Measurements from ENCODE around the gene IRF1. TPM values are rescaled to one million over a fixed set of nuclear protein-coding genes. Genes with fewer than 3 reads are reported as not detected.

Gene IRF1
- total RNA-seq, 4 donors from 2014 or later: 8.3 to 66.7 (median 16.1) TPM

- TF ChIP-seq CTCF (IDR thresholded peaks at IDR 0.05; ENCODE audit: low read depth): no peak
Observed at GRCh38 chr5:132458651-132459030, 31.9 kb downstream of the IRF1 start.

GRCh38 chr5:132458226-132458560 is 32.4 kb downstream of the IRF1 start:
- no peak for TF ChIP-seq CTCF (IDR thresholded peaks at IDR 0.05; ENCODE audit: low read depth)

GRCh38 chr5:132457371-132458225 is 33.0 kb downstream of the IRF1 start:
- no peak for TF ChIP-seq CTCF (IDR thresholded peaks at IDR 0.05; ENCODE audit: low read depth)

- TF ChIP-seq CTCF (IDR thresholded peaks at IDR 0.05; ENCODE audit: low read depth): no peak
Observed at GRCh38 chr5:132456987-132457361, 33.6 kb downstream of the IRF1 start.

- no peak for TF ChIP-seq CTCF (IDR thresholded peaks at IDR 0.05; ENCODE audit: low read depth)
Observed at GRCh38 chr5:132456296-132456986, 34.1 kb downstream of the IRF1 start.

- no peak for TF ChIP-seq CTCF (IDR thresholded peaks at IDR 0.05; ENCODE audit: low read depth)
Observed at GRCh38 chr5:132455614-132456115, 34.9 kb downstream of the IRF1 start.

GRCh38 chr5:132454361-132454760 is 36.2 kb downstream of the IRF1 start:
- TF ChIP-seq CTCF (IDR thresholded peaks at IDR 0.05; ENCODE audit: low read depth): no peak
